Ectodermal cell (in vitro differentiated cells): ENCODE data around the gene RAPGEF4.

Source experiments
- H3K27ac ChIP-seq: 2 replicates; pipeline ENCODE4 v1.7.0; 2013; ENCODE audit warnings: mild to moderate bottlenecking, low read depth, low read length; ENCODE audit not compliant: insufficient read depth, poor library complexity, severe bottlenecking
- H3K27me3 ChIP-seq: 2 replicates; pipeline ENCODE4 v1.7.0; 2013; ENCODE audit warnings: mild to moderate bottlenecking, low read length; ENCODE audit not compliant: insufficient read depth, control insufficient read depth, poor library complexity, severe bottlenecking
- H3K36me3 ChIP-seq: one replicate; pipeline ENCODE4 v1.7.0; 2013; ENCODE audit warnings: low read length; ENCODE audit not compliant: control insufficient read depth, insufficient read depth
- H3K4me1 ChIP-seq: one replicate; pipeline ENCODE4 v1.7.0; 2013; ENCODE audit warnings: low read length; ENCODE audit not compliant: control insufficient read depth, insufficient read depth
- H3K4me3 ChIP-seq: 2 replicates; pipeline ENCODE4 v1.7.0; 2013; ENCODE audit warnings: low read depth, low read length, control low read depth; ENCODE audit not compliant: insufficient read depth
- H3K9me3 ChIP-seq: 2 replicates; pipeline ENCODE4 v1.7.0; 2013; ENCODE audit warnings: mild to moderate bottlenecking, low read length, moderate library complexity; ENCODE audit not compliant: control insufficient read depth
- WGBS, 2 experiments: methylation state at CpG; one replicate each; pipeline ENCODE4 v1.1.7; 2013; ENCODE audit warnings: missing lambda C conversion rate in 2 of 2; 5-methylcytosine and 5-hydroxymethylcytosine counted together

Gene RAPGEF4

DNA sequence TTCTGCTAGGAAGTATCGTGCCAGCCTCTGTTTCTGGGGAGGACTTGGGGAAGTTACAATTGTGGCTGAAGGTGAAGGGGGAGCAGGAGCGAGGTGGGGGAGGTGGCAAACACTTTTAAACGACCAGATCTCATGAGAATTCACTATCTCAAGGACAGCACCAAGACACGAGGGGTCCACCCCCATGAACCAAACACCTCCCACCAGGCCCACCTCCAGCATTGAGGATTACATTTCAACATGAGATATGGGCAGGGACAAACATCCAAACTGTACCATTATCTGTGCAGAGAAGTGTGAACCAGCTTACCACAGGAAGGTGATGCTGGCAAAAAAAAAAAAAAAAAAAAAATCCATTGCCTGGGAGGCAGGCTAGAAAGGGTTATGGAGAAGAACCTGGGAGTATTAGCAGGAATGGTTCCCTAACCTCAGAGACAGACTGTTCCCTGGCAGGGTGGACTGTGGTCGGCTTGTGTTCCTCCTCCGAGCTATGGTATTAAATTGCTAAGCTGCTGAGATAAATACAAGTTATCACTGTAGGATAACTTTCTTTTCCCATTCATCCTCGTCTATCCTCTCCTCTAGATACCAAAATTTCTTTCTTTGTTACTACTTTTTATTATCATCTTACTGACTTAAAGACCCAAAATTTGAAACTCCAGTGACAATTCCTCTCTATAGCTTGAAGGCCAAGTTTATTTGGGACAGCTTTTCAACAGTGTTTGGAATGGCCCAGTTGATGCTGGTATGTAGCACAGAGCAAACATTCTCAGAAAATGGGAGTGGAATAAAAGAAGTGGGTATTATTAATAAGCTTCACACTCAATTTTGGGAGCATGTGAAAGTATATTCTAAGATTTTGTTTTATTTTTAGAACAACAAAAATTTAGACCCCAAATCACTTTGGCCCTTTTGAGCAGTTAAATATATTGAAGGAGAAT, 266.3 kb downstream of the RAPGEF4 start:
- H3K9me3 ChIP-seq, result no peaks in the 10 kb centered on the region
- no peaks in the 10 kb centered on the region for H3K36me3 ChIP-seq
- H3K4me1 ChIP-seq, result no peaks in the 10 kb centered on the region
- 88 to 89% methylated on average over 7 of the region's 7 CpGs for WGBS, 2 experiments
- no peak overlapping the region for H3K4me3 ChIP-seq
- no peak overlapping the region for H3K27ac ChIP-seq
- no peaks in the 10 kb centered on the region for H3K27me3 ChIP-seq

DNA sequence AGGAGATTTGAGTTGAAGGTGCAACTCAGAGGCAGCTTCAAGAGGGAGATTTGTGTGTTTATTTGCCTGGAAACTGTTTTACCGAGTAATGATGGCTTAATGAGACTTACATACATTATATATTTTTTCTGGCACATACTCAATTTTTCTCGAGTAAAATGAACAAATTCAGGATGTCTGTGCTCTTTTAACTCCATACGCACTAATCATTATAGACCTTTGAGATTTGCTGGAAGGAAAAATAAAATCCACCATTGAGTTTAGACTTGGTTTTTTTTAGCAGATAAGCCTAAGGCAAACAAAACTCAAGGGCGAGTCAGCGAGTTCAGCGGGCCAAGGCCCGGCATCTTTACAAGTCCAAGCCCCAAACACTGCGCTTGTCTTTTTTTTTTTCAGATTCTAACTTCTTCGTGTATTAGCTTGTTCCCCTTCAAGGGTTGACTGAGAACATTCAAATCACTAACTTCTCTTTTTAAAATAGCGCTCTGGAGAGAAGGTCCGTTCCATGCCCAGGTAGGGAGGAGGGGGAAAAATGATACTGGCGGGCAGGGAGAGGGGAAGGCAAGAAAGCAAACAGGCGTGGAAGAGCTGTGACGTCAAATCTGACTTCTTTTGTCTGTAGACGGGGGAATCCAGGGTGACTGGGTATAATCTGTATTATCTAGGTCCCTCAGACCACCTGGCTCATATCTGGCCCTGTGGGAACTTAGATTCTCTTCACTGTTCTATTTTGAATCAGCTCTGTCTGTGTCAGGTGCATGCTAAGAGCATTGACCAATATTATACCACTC, 267.3 kb downstream of the RAPGEF4 start:
- 77 to 79% methylated on average over 14 to 15 of the region's 15 CpGs for WGBS, 2 experiments
- Histone ChIP-seq H3K27ac (no peak overlapping the region), H3K4me3 (no peak overlapping the region)

DNA sequence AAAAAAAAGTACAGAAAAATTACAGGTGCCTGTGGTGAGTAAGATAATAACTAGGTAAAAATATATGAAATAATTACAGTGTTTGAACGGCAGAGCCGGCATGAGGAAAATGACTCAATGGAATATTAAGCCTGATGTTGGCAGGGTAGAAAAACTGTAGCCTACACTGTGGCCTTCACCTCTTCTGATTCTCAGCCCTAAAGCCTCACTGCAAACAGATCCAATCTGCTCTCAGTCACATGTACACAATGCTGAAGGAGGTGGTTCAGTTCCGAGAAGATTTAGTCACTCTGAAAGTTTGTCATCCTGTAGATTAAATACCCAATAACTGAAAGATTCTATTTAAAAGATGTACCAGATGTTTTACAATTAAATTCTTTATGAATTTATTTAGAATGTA, 273.1 kb downstream of the RAPGEF4 start:
- 86 to 99% methylated on average over 2 to 3 of the region's 3 CpGs for WGBS, 2 experiments

More for the DNA sequence above, 267.3 kb downstream of the RAPGEF4 start:
- no peaks in the 10 kb centered on the region for H3K27me3 ChIP-seq
- H3K36me3 ChIP-seq, result no peaks in the 10 kb centered on the region
- no peaks in the 10 kb centered on the region for H3K9me3 ChIP-seq
- no peaks in the 10 kb centered on the region for H3K4me1 ChIP-seq

DNA sequence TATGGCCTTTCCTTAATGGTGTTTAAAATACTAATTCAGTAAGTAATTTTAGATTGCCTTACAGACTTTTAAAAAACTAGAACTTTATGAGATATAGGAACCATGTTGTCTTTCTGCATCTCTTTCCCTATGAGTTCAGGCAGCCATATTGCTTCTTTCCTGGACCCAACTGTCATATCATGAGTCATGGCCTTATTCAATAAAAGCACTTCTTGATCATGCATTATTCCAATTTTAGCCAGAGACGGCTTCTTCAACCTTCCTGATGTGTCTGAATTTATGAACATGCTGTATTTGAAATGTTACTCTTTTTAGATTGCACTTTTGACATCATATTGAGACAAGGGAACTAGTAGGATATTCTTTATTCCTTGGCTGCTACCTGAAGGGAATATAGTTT, 274.6 kb downstream of the RAPGEF4 start:
- no peak overlapping the region for H3K27ac ChIP-seq
- H3K9me3 ChIP-seq, result no peaks in the 10 kb centered on the region
- no peaks in the 10 kb centered on the region for H3K27me3 ChIP-seq
- H3K4me3 ChIP-seq, result no peak overlapping the region
- WGBS, 2 experiments, result 78 to 93% methylated on average over 1 of the region's 1 CpG
- H3K36me3 ChIP-seq, result no peaks in the 10 kb centered on the region
- H3K4me1 ChIP-seq, result no peaks in the 10 kb centered on the region

More for the DNA sequence above, 273.1 kb downstream of the RAPGEF4 start:
- H3K27ac ChIP-seq, result no peak overlapping the region
- no peaks in the 10 kb centered on the region for H3K27me3 ChIP-seq
- no peaks in the 10 kb centered on the region for H3K36me3 ChIP-seq
- no peaks in the 10 kb centered on the region for H3K9me3 ChIP-seq
- H3K4me3 ChIP-seq, result no peak overlapping the region
- H3K4me1 ChIP-seq, result no peaks in the 10 kb centered on the region

DNA sequence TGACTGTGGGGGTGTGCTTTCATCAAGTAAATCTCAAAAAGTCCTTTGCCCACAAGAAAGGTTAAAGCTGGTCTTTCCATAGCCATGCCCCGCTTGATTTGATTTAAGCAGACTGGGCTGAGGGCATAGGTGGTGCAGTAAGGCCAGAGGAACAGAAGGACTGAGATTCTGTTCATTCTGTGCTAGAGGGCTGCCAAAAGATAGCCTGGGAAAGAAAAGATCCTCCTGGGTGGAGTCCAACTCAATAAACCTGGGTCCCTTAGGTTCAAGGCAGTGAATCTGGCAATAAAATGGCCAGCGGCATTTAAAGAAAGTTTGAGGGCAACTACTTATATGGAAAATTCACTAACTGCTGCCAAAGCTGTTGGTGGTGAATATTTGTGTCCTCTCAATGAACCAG, 280.8 kb downstream of the RAPGEF4 start:
- no peaks in the 10 kb centered on the region for H3K36me3 ChIP-seq
- H3K9me3 ChIP-seq, result no peaks in the 10 kb centered on the region
- H3K27me3 ChIP-seq, result no peaks in the 10 kb centered on the region
- H3K27ac ChIP-seq, result no peak overlapping the region
- H3K4me1 ChIP-seq, result no peaks in the 10 kb centered on the region
- 69 to 70% methylated on average over 2 of the region's 2 CpGs for WGBS, 2 experiments
- H3K4me3 ChIP-seq, result no peak overlapping the region

DNA sequence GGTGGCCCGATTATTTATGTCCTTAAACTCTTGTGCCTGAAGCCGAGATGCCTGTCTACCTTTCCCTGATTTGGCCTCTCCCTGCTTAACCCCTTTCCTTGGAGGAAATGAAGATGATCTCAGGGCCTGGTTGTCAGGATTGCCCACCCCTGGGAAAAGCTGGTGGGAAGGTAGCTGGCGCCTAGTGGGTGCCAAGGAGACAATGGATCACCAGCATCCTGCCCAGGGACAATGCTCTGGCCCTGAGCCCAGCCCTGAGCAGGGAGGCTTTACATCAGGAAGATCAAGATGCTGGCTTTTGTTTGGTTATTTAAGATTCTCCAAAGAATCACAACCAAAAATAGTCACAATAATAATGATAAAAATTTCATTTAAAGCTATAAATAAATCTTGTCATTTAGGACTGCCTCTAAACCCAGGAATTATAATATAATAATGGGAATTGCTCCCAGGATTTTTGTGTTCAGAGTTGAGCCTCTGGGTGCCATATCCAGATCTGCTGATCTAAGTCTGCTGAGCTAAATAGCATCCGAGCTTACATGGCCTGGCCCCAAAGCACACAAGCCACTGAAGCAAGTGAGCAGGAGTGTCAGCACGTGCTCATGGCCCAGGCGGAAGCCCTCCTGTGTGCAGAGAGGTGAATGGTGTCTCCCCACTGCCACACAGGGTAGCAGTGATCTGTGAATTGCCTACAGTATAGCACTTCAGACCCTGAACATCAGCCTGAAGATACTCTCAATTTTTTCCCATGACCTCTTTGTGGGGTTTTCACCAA, 282.2 kb downstream of the RAPGEF4 start:
- no peak overlapping the region for H3K27ac ChIP-seq
- H3K4me3 ChIP-seq, result no peak overlapping the region
- H3K36me3 ChIP-seq, result no peaks in the 10 kb centered on the region
- no peaks in the 10 kb centered on the region for H3K27me3 ChIP-seq
- no peaks in the 10 kb centered on the region for H3K9me3 ChIP-seq
- 89 to 93% methylated on average over 6 of the region's 6 CpGs for WGBS, 2 experiments
- no peaks in the 10 kb centered on the region for H3K4me1 ChIP-seq

GRCh38 chr2:173019755-173020154, 284.1 kb downstream of the RAPGEF4 start:
- H3K4me3 ChIP-seq, result no peak overlapping the region
- no peaks in the 10 kb centered on the region for H3K36me3 ChIP-seq
- H3K4me1 ChIP-seq, result no peaks in the 10 kb centered on the region
- no peaks in the 10 kb centered on the region for H3K9me3 ChIP-seq
- no peak overlapping the region for H3K27ac ChIP-seq
- H3K27me3 ChIP-seq, result no peaks in the 10 kb centered on the region

DNA sequence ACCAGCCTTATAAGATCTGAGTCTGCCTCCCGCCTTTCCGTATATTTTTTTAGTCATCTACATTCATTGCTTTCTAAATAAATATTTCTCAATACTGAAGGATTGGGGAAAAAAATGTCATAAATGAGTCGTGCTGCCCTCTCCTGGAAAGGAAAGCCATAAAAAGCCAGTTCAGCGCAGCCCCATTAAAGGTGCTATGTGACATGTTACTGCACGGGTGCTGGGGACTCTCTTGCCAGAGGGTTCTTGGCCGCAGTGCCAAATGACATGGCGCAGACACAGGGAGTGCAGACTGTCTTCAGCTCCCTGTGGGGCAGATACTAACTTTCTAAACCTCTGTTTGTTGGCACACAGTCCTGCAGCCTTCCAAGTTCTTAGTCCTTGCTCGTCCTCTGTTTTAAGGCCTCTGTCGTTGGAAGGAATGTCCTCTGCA, 286.3 kb downstream of the RAPGEF4 start:
- Histone ChIP-seq H3K36me3 (no peaks in the 10 kb centered on the region), H3K9me3 (no peaks in the 10 kb centered on the region), H3K27ac (no peak overlapping the region), H3K4me1 (no peaks in the 10 kb centered on the region), H3K27me3 (no peaks in the 10 kb centered on the region), H3K4me3 (no peak overlapping the region)
- WGBS, 2 experiments, result 76 to 82% methylated on average over 7 to 9 of the region's 9 CpGs

DNA sequence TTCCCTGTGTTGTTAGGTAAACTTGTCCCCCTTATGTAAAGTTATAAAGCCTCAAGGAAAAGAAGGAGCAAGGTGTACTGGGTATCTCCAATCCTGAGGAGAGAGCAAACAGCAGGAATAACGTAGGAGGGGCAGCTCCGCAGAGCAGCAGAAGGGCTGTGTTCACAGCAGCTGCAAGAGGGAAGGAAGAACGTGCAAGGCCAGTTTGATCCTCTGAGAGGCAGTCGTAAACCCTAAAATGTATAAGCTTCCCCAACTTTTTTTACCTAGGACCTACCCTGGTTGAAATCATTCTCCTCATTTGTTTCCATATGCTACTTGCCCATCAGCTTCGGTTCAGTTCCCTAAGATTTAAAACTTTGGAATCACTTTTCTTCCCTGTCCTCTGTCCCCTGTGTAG, 288.1 kb downstream of the RAPGEF4 start:
- no peaks in the 10 kb centered on the region for H3K9me3 ChIP-seq
- no peaks in the 10 kb centered on the region for H3K4me1 ChIP-seq
- WGBS, 2 experiments, result 71 to 74% methylated on average over 5 of the region's 5 CpGs
- H3K36me3 ChIP-seq, result no peaks in the 10 kb centered on the region
- H3K27ac ChIP-seq, result no peak overlapping the region
- H3K27me3 ChIP-seq, result no peaks in the 10 kb centered on the region
- H3K4me3 ChIP-seq, result no peak overlapping the region

DNA sequence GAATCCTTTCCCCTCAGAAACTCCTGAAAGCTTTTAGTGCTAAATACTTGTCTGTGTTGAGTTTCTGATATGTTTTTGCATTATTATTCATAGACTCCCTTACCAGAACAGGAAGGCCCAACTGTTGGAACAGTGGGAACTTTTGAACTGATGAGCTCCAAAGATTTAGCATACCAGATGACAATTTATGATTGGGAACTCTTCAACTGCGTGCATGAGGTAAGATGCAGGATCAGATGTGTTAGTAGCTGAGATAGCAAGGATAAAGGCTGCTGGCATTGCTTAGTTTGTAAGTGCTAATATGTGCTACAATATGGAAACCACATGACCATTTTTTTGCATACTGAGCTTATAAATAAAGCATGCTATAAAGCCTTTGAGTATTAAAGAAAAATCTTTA, 290.8 kb downstream of the RAPGEF4 start:
- H3K36me3 ChIP-seq, result no peaks in the 10 kb centered on the region
- H3K27me3 ChIP-seq, result no peaks in the 10 kb centered on the region
- no peaks in the 10 kb centered on the region for H3K9me3 ChIP-seq
- no peak overlapping the region for H3K27ac ChIP-seq
- H3K4me3 ChIP-seq, result no peak overlapping the region
- H3K4me1 ChIP-seq, result no peaks in the 10 kb centered on the region
- 92 to 93% methylated on average over 1 of the region's 1 CpG for WGBS, 2 experiments
